Stimulated activated naive CD8-positive, alpha-beta T cell treated with anti-CD3 and anti-CD28 coated beads, Interleukin-15, Interleukin-2, amounts not matched to agents 100 ng/mL and 50 ng/mL, for 24 hours (primary cell): Measurements from ENCODE around the gene WBP1.

ENCODE experiments used
- H3K27ac Mint-ChIP-seq: one replicate; pipeline ENCODE4 v1.8.0; 2021; ENCODE audit warnings: mild to moderate bottlenecking, mixed read lengths
- H3K27me3 Mint-ChIP-seq: one replicate; pipeline ENCODE4 v1.8.0; 2021; ENCODE audit warnings: mixed read lengths
- H3K36me3 Mint-ChIP-seq: one replicate; pipeline ENCODE4 v1.8.0; 2021; ENCODE audit warnings: low read depth, mixed read lengths
- H3K4me1 Mint-ChIP-seq: one replicate; pipeline ENCODE4 v1.8.0; 2021; ENCODE audit warnings: low read depth, mixed read lengths
- H3K4me3 Mint-ChIP-seq: one replicate; pipeline ENCODE4 v1.8.0; 2021; ENCODE audit warnings: mild to moderate bottlenecking, mixed read lengths
- H3K9me3 Mint-ChIP-seq: one replicate; pipeline ENCODE4 v1.8.0; 2021; ENCODE audit warnings: mixed read lengths

The WBP1 gene

GRCh38 chr2:74499267-74499939 lies 41.2 kb downstream of the WBP1 start, which contains the start of gene LBX2:
Gene LBX2 (minus strand): TSS chr2:74499603. CDS start chr2:74499537, 66 bp downstream.
- peaks cover 1% of the 10 kb centered on the region for H3K36me3 Mint-ChIP-seq
- peaks cover 56% of the 10 kb centered on the region for H3K27me3 Mint-ChIP-seq
- peak within 1 kb of the TSS; percentile 80 for H3K4me3 Mint-ChIP-seq
- H3K9me3 Mint-ChIP-seq = no peaks in the 10 kb centered on the region
- peaks cover 55% of the 10 kb centered on the region for H3K4me1 Mint-ChIP-seq
- H3K27ac Mint-ChIP-seq = peak within 1 kb of the TSS; percentile 77

GRCh38 chr2:74499940-74500577 lies 41.8 kb downstream of the WBP1 start:
- peaks cover 61% of the 10 kb centered on the region for H3K27me3 Mint-ChIP-seq
- no peak overlapping the region for H3K4me3 Mint-ChIP-seq
- H3K4me1 Mint-ChIP-seq = peaks cover 62% of the 10 kb centered on the region
- peaks cover 7% of the 10 kb centered on the region for H3K36me3 Mint-ChIP-seq
- H3K27ac Mint-ChIP-seq = no peak overlapping the region
- no peaks in the 10 kb centered on the region for H3K9me3 Mint-ChIP-seq

- Mint-ChIP-seq H3K9me3 (no peaks in the 10 kb centered on the region), H3K4me1 (peaks cover 67% of the 10 kb centered on the region), H3K27ac (no peak overlapping the region), H3K4me3 (no peak overlapping the region), H3K36me3 (peaks cover 12% of the 10 kb centered on the region), H3K27me3 (peaks cover 61% of the 10 kb centered on the region)
Observed at GRCh38 chr2:74500578-74500946, 42.3 kb downstream of the WBP1 start.

GRCh38 chr2:74501335-74502071 lies 43.3 kb downstream of the WBP1 start:
- peaks cover 20% of the 10 kb centered on the region for H3K36me3 Mint-ChIP-seq
- no peak overlapping the region for H3K27ac Mint-ChIP-seq
- H3K4me3 Mint-ChIP-seq = no peak overlapping the region
- no peaks in the 10 kb centered on the region for H3K9me3 Mint-ChIP-seq
- peaks cover 61% of the 10 kb centered on the region for H3K27me3 Mint-ChIP-seq
- peaks cover 72% of the 10 kb centered on the region for H3K4me1 Mint-ChIP-seq

- no peak overlapping the region for H3K27ac Mint-ChIP-seq
- H3K4me1 Mint-ChIP-seq = peaks cover 80% of the 10 kb centered on the region
- H3K4me3 Mint-ChIP-seq = peak overlapping the region; percentile 73
- H3K27me3 Mint-ChIP-seq = peaks cover 61% of the 10 kb centered on the region
- H3K9me3 Mint-ChIP-seq = no peaks in the 10 kb centered on the region
- peaks cover 25% of the 10 kb centered on the region for H3K36me3 Mint-ChIP-seq
Observed at GRCh38 chr2:74502147-74502719, 44.0 kb downstream of the WBP1 start.

GRCh38 chr2:74502720-74503505 lies 44.7 kb downstream of the WBP1 start:
- H3K9me3 Mint-ChIP-seq = no peaks in the 10 kb centered on the region
- peaks cover 79% of the 10 kb centered on the region for H3K4me1 Mint-ChIP-seq
- peak overlapping the region; percentile 73 for H3K4me3 Mint-ChIP-seq
- H3K27ac Mint-ChIP-seq = no peak overlapping the region
- H3K27me3 Mint-ChIP-seq = peaks cover 57% of the 10 kb centered on the region
- H3K36me3 Mint-ChIP-seq = peaks cover 28% of the 10 kb centered on the region

GRCh38 chr2:74503506-74504475 lies 45.6 kb downstream of the WBP1 start:
- Mint-ChIP-seq H3K36me3 (peaks cover 28% of the 10 kb centered on the region), H3K27me3 (peaks cover 51% of the 10 kb centered on the region), H3K9me3 (no peaks in the 10 kb centered on the region), H3K27ac (no peak overlapping the region), H3K4me3 (peak overlapping the region; percentile 73), H3K4me1 (peaks cover 77% of the 10 kb centered on the region)

GRCh38 chr2:74504591-74504990 lies 46.4 kb downstream of the WBP1 start:
- H3K9me3 Mint-ChIP-seq = no peaks in the 10 kb centered on the region
- peaks cover 72% of the 10 kb centered on the region for H3K4me1 Mint-ChIP-seq

GRCh38 chr2:74505448-74506246 lies 47.4 kb downstream of the WBP1 start:
- Mint-ChIP-seq H3K27me3 (peaks cover 44% of the 10 kb centered on the region), H3K4me3 (peak overlapping the region; percentile 28), H3K4me1 (peaks cover 65% of the 10 kb centered on the region), H3K9me3 (no peaks in the 10 kb centered on the region), H3K36me3 (peaks cover 28% of the 10 kb centered on the region), H3K27ac (no peak overlapping the region)

More at GRCh38 chr2:74504591-74504990, 46.4 kb downstream of the WBP1 start:
- Mint-ChIP-seq H3K4me3 (peak overlapping the region; percentile 31), H3K27me3 (peaks cover 48% of the 10 kb centered on the region), H3K27ac (no peak overlapping the region), H3K36me3 (peaks cover 28% of the 10 kb centered on the region)

GRCh38 chr2:74507145-74507925 lies 49.1 kb downstream of the WBP1 start, which contains the start of gene PCGF1:
Gene PCGF1 (minus strand): TSS chr2:74507695. CDS start chr2:74507668, 27 bp downstream.
- Mint-ChIP-seq H3K9me3 (no peaks in the 10 kb centered on the region), H3K27ac (peak within 1 kb of the TSS; percentile 99), H3K36me3 (peaks cover 28% of the 10 kb centered on the region), H3K27me3 (peaks cover 43% of the 10 kb centered on the region), H3K4me3 (peak within 1 kb of the TSS; percentile 98), H3K4me1 (peaks cover 55% of the 10 kb centered on the region)

- Mint-ChIP-seq H3K27me3 (peaks cover 46% of the 10 kb centered on the region), H3K27ac (peak overlapping the region; percentile 99), H3K9me3 (no peaks in the 10 kb centered on the region), H3K36me3 (peaks cover 28% of the 10 kb centered on the region), H3K4me3 (peak overlapping the region; percentile 98), H3K4me1 (peaks cover 49% of the 10 kb centered on the region)
Observed at GRCh38 chr2:74507926-74508520, 49.8 kb downstream of the WBP1 start.

- Mint-ChIP-seq H3K27ac (no peak overlapping the region), H3K9me3 (no peaks in the 10 kb centered on the region), H3K4me1 (peaks cover 39% of the 10 kb centered on the region), H3K27me3 (peaks cover 40% of the 10 kb centered on the region), H3K36me3 (peaks cover 19% of the 10 kb centered on the region), H3K4me3 (no peak overlapping the region)
Observed at GRCh38 chr2:74510272-74510671, 52.0 kb downstream of the WBP1 start.
